LNCaP clone FGC (cell line): Measurements from ENCODE around the gene PDCD5.

Experiments
- DNase-seq: peaks from one replicate; pipeline ENCODE4 v3.0.0-alpha.2; 2011; ENCODE audit warnings: low read depth
- H3K4me3 ChIP-seq: 2 replicates; pipeline ENCODE4 v1.5.1; 2011; ENCODE audit warnings: mild to moderate bottlenecking, low read depth, low read length, control low read depth
- TF ChIP-seq, protein P1 (sequence below): IDR thresholded peaks from 2 replicates; pipeline ENCODE4 v1.5.1; 2012; ENCODE audit warnings: mild to moderate bottlenecking; ENCODE audit not compliant: control insufficient read depth, insufficient read depth; ENCODE audit errors: extremely low read depth

Gene PDCD5

GRCh38 chr19:32599736-32600157 lies 18.8 kb downstream of the PDCD5 start:
- no peak overlapping the region for H3K4me3 ChIP-seq
- TF ChIP-seq, protein P1, sequence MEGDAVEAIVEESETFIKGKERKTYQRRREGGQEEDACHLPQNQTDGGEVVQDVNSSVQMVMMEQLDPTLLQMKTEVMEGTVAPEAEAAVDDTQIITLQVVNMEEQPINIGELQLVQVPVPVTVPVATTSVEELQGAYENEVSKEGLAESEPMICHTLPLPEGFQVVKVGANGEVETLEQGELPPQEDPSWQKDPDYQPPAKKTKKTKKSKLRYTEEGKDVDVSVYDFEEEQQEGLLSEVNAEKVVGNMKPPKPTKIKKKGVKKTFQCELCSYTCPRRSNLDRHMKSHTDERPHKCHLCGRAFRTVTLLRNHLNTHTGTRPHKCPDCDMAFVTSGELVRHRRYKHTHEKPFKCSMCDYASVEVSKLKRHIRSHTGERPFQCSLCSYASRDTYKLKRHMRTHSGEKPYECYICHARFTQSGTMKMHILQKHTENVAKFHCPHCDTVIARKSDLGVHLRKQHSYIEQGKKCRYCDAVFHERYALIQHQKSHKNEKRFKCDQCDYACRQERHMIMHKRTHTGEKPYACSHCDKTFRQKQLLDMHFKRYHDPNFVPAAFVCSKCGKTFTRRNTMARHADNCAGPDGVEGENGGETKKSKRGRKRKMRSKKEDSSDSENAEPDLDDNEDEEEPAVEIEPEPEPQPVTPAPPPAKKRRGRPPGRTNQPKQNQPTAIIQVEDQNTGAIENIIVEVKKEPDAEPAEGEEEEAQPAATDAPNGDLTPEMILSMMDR: peak; percentile 85
- DNase-seq: peak; percentile 15

- TF ChIP-seq, protein P1: no peak
- DNase-seq: no peak
- no peak overlapping the region for H3K4me3 ChIP-seq
These were observed 23.0 kb downstream of the PDCD5 start for GRCh38 chr19:32603961-32604360.

GRCh38 chr19:32605544-32605943 lies 24.6 kb downstream of the PDCD5 start:
- DNase-seq: no peak

GRCh38 chr19:32606289-32606688 lies 25.3 kb downstream of the PDCD5 start:
- DNase-seq: no peak

More at GRCh38 chr19:32605544-32605943, 24.6 kb downstream of the PDCD5 start:
- TF ChIP-seq, protein P1: no peak
- H3K4me3 ChIP-seq: no peak overlapping the region

DNA sequence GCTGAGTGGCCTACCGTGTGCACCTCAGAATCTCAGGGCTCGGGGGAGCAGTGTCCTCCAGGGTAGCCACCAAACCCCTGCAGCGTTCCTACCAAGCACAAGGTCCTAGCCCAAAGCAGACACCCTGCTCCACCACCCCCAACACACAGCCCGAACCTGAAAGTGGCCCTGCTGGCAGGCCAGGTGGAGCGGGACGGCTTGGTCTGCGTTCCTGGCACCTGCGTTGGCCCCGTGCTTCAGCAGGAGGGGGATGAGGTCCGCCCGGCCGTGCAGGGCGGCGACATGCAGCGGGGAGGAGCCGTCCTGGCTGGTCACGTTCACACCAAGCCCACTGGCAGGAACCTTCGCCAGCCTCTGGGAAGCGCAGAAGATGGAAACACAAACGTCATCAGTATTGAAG lies 26.5 kb downstream of the PDCD5 start:
- DNase-seq: no peak
- TF ChIP-seq, protein P1: no peak
- no peak overlapping the region for H3K4me3 ChIP-seq

More at GRCh38 chr19:32606289-32606688, 25.3 kb downstream of the PDCD5 start:
- no peak overlapping the region for H3K4me3 ChIP-seq
- TF ChIP-seq, protein P1: no peak

DNA sequence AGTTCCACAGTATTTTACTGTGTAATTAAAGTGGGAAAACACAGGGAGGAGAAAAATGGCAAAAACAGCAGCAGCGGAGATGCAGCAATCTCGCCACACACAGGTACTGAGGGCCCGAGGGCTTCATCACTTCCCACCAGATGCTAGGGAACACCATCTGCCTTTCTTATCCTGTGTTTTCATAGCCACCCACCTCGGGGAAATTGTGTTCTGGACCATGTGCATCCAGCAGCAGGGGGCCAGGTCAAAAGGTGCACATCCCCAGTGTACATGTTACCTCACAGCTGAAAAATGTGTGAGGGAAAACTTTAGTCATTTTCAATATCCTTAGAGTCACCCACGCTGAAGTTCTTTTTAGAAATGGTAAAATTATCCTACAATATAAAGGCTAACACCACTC lies 30.2 kb downstream of the PDCD5 start:
- DNase-seq: no peak
- TF ChIP-seq, protein P1: no peak
- no peak overlapping the region for H3K4me3 ChIP-seq

DNA sequence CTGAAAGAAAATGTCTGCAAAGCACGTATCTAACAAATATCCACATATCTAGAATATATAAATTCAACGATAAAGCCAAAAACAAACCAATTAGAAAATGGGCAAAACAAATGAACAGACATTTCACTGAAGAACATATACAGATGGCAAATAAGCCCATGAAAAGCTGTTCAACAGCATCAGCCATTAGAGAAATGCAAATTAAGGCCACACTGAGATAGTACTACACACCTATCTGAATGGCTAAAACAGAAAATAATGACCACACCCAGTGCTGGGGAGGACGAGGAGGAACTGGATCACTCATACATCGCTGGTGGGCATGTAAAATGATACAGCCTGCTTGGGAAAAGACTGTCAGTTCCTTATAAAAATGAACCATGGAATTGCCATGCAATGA lies 32.0 kb downstream of the PDCD5 start:
- H3K4me3 ChIP-seq: no peak overlapping the region
- no peak for DNase-seq
- TF ChIP-seq, protein P1: no peak
